AG09319 (cell line): ENCODE measurements around the gene SYNGR4.

ENCODE experiments used
- DNase-seq: peaks from one replicate; pipeline ENCODE4 v3.0.0-alpha.2; 2010; ENCODE audit warnings: low read depth; ENCODE audit errors: extremely low read depth
- TF ChIP-seq, protein P1 (sequence below): IDR thresholded peaks from 2 replicates; pipeline ENCODE4 v1.5.1; 2011; ENCODE audit warnings: low read depth, mild to moderate bottlenecking, inconsistent platforms, low read length, moderate library complexity

Gene SYNGR4

DNA sequence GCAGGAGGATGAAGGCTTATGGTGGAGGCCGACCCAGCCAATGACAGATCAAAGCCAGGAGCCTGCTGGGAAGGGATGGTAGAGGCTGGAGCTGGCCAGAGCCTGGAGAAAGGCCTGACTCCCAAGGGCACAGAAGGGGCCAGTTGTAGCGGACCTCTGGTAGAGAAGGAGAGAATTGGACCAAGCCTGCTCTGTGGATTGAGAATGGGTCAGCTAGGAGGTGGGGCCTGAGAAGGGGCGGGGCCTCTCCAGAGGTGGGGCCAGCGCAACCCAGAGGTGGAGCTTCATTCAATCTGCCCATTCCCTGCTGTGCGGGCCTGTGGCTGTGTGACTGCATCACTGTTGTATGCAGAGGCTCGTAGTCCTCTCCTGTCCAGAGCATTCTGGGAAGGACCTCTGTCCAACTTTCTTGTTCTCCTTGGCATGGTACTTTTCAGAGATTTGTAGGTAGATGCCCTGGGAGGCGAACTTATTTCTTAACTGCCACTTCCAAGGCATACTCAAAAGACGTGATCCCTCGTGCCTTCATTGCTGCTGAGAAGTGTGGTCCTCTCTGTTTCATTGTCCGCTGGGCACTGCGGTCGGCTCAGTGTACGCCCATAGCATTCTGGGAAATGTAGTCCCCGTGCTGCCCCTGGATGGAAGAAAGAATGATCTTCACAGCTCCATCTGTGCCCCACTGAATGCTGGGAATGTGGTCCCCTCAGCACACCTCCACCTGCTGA lies 36.0 kb downstream of the SYNGR4 start:
- TF ChIP-seq, protein P1, sequence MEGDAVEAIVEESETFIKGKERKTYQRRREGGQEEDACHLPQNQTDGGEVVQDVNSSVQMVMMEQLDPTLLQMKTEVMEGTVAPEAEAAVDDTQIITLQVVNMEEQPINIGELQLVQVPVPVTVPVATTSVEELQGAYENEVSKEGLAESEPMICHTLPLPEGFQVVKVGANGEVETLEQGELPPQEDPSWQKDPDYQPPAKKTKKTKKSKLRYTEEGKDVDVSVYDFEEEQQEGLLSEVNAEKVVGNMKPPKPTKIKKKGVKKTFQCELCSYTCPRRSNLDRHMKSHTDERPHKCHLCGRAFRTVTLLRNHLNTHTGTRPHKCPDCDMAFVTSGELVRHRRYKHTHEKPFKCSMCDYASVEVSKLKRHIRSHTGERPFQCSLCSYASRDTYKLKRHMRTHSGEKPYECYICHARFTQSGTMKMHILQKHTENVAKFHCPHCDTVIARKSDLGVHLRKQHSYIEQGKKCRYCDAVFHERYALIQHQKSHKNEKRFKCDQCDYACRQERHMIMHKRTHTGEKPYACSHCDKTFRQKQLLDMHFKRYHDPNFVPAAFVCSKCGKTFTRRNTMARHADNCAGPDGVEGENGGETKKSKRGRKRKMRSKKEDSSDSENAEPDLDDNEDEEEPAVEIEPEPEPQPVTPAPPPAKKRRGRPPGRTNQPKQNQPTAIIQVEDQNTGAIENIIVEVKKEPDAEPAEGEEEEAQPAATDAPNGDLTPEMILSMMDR = no peak
- DNase-seq = no peak

DNA sequence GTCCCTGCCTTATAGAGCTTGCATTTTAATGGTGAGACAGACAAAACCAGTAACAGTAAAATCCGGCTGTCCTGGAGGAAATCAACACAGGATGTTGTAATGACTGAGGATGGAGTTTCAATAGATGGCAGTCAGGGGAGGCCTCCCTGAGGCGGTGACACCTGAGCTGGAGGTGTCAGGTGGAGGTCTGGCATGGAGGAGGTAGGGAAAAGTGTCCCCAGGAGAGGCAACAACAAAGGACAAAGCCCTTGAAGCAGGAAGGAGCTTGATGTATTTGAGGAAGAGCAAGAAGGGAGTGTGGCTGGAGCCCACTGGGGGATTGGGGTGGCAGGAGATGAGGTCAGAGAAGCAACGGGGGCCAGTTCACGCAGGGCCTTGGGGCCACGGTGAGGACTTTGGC lies 37.1 kb downstream of the SYNGR4 start:
- TF ChIP-seq, protein P1 = no peak
- DNase-seq = no peak

DNA sequence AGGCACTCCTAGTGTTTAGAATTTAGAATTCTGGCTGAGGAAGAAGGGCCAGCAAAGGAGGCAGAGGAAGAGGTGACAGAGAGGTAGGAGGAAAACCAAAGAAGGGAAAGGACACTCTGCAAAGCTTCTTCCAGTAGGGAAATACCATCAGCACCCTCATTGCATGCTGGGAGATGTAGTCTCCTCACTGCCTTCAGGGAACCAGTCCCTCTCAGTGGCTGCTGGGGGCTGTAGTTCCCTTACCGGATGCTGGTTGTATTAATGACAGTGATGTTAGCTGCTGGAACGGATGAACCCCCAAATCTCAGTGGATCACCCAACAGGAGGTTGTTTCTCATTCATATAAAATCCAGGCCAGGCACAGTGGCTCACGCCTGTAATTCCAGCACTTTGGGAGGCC lies 39.4 kb downstream of the SYNGR4 start:
- TF ChIP-seq, protein P1 = no peak
- no peak for DNase-seq

DNA sequence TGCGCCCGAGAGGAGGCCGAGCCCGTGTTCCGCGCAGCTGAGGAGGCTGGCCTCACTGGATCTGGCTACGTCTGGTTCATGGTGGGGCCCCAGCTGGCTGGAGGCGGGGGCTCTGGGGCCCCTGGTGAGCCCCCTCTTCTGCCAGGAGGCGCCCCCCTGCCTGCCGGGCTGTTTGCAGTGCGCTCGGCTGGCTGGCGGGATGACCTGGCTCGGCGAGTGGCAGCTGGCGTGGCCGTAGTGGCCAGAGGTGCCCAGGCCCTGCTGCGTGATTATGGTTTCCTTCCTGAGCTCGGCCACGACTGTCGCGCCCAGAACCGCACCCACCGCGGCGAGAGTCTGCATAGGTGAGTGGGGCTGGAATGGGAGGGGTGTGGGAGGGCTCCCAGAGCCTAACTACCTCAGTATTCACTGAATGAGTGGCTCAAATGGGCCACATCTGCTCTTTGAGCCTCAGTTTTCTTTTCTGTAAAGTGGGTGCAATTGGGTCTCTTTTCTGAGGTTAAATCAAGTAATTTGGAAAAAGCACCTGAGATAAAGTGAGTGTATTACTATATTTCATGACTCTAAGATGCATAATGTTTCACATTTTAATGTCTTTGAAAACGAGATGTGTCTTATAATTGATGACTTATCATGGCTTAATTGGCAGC lies 41.0 kb downstream of the SYNGR4 start:
- DNase-seq = no peak
- TF ChIP-seq, protein P1 = no peak

DNA sequence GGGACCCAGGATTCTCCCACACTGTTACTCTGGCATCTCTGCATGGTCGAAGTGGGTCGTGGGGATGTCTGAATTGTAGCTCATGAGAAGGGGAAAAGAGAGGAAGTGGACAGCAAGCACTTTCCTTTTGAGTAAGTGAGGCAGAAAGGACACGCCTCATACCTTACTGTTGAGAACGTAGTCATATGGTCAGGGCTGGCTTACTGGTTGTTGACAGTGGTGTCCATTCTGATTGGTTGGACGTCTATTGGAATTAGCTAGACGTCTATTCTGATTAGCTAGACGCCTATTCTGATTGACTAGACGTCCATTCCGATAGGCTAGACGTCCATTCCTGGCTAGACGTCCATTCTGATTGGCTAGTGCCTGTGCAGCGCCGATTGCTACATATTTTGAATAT lies 41.7 kb downstream of the SYNGR4 start:
- no peak for DNase-seq

DNA sequence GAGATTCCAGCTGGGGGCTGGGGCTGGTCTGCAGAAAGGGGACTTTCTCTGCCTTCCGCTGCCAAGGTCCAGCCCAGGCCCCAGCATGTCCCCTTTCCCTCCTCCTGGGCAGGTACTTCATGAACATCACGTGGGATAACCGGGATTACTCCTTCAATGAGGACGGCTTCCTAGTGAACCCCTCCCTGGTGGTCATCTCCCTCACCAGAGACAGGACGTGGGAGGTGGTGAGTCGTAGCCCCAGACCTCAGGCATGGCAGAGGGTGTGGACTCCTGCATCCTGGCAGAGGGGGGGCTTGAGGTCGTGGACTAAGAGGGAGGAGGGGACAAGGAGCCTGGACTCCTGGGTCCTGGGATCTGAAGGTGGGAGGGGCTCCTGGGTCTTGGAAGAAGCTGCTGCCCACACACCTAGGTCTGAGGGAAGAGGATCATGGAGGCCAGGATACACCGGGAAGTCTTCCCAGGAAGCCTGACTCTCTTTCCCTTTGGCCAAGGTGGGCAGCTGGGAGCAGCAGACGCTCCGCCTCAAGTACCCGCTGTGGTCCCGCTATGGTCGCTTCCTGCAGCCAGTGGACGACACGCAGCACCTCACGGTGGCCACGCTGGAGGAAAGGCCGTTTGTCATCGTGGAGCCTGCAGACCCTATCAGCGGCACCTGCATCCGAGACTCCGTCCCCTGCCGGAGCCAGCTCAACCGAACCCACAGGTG lies 49.9 kb downstream of the SYNGR4 start:
- TF ChIP-seq, protein P1 = no peak
- no peak for DNase-seq

More for the DNA sequence above, 41.7 kb downstream of the SYNGR4 start:
- TF ChIP-seq, protein P1 = no peak

DNA sequence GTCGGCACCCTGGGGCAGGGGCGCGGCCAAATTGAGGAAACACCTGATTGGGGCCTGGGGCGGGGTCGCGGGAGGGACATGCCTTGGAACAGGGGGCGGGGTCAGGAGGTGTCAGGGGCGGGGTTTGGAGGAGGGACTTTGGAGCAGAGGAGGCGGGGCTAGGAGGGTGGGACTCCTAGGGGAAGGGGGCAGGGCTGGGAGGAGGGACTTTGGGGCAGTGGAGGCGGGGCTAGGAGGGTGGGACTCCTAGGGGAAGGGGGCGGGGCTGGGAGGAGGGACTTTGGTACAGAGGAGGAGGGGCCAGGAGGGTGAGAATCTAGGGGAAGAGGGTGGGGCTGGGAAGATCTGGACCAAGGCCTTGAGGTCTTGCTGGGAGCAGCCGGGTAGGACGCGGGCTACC lies 51.2 kb downstream of the SYNGR4 start:
- TF ChIP-seq, protein P1 = no peak
- DNase-seq = no peak
